SK-N-SH treated with all-trans-retinoic acid at 6 μM for 48 hours (cell line): ENCODE data around the gene CDH6.

Experiments
- ATAC-seq: fragments of 200-7000 bp; cut with Tn5 transposase; 3 replicates; pipeline ENCODE4 v1.9.1; 2020; ENCODE audit warnings: mild to moderate bottlenecking, moderate library complexity
- ARNTL ChIP-seq: fragments of 450-650 bp; formaldehyde crosslinking; IDR thresholded peaks from 2 replicates; pipeline ENCODE4 v1.5.0; 2020; ENCODE audit warnings: low read depth, mild to moderate bottlenecking, moderate library complexity, borderline replicate concordance
- BACH2 ChIP-seq: fragments of 250-450 bp; sonication (Bioruptor Pico); IDR thresholded peaks from 2 replicates; pipeline ENCODE4 v1.9.0; 2021; ENCODE audit warnings: mild to moderate bottlenecking, borderline replicate concordance
- CREB5 ChIP-seq: fragments of 250-450 bp; sonication (Bioruptor Pico); IDR thresholded peaks from 2 replicates; pipeline ENCODE4 v1.5.1; 2020; ENCODE audit warnings: low read depth, mild to moderate bottlenecking, moderate library complexity
- CSDC2 ChIP-seq: fragments of 250-450 bp; sonication (Bioruptor Pico); IDR thresholded peaks from 2 replicates; pipeline ENCODE4 v1.5.0; 2020; ENCODE audit warnings: mild to moderate bottlenecking, moderate library complexity
- CSRNP3 ChIP-seq: fragments of 250-450 bp; sonication (Bioruptor Pico); IDR thresholded peaks from 2 replicates; pipeline ENCODE4 v1.5.1; 2021; ENCODE audit warnings: mild to moderate bottlenecking, moderate library complexity
- ESRRG ChIP-seq: fragments of 250-450 bp; sonication (Bioruptor Pico); IDR thresholded peaks from 2 replicates; pipeline ENCODE4 v1.6.1; 2021; ENCODE audit warnings: mild to moderate bottlenecking
- GLIS3 ChIP-seq: fragments of 250-450 bp; sonication (Bioruptor Pico); IDR thresholded peaks from 2 replicates; pipeline ENCODE4 v1.5.0; 2020; ENCODE audit warnings: mild to moderate bottlenecking, moderate library complexity
- ISL1 ChIP-seq: fragments of 250-450 bp; sonication (Bioruptor Pico); IDR thresholded peaks from 2 replicates; pipeline ENCODE4 v2.1.2; 2022; ENCODE audit warnings: mild to moderate bottlenecking, moderate library complexity
- OSR1 ChIP-seq: fragments of 250-450 bp; sonication (Bioruptor Pico); IDR thresholded peaks from 2 replicates; pipeline ENCODE4 v1.8.0; 2022; ENCODE audit warnings: moderate library complexity, mild to moderate bottlenecking, inconsistent platforms
- PATZ1 ChIP-seq: fragments of 250-450 bp; sonication (Bioruptor Pico); IDR thresholded peaks from 2 replicates; pipeline ENCODE4 v1.8.0; 2020; ENCODE audit warnings: mild to moderate bottlenecking, moderate library complexity, borderline replicate concordance
- PPARA ChIP-seq: fragments of 250-450 bp; sonication (Bioruptor Pico); IDR thresholded peaks from 2 replicates; pipeline ENCODE4 v1.5.0; 2020; ENCODE audit warnings: mild to moderate bottlenecking, borderline replicate concordance
- RARB ChIP-seq: fragments of 250-450 bp; sonication (Bioruptor Pico); IDR thresholded peaks from 2 replicates; pipeline ENCODE4 v1.8.0; 2021; ENCODE audit warnings: mild to moderate bottlenecking, moderate library complexity
- SNAI2 ChIP-seq: fragments of 250-450 bp; sonication (Bioruptor Pico); IDR thresholded peaks from 2 replicates; pipeline ENCODE4 v1.5.0; 2020; ENCODE audit warnings: mild to moderate bottlenecking, moderate library complexity
- TCF4 ChIP-seq: fragments of 250-450 bp; sonication (Bioruptor Pico); IDR thresholded peaks from 2 replicates; pipeline ENCODE4 v1.8.0; 2021; ENCODE audit warnings: mild to moderate bottlenecking, moderate library complexity, borderline replicate concordance
- TOX ChIP-seq: fragments of 250-450 bp; sonication (Bioruptor Pico); IDR thresholded peaks from 2 replicates; pipeline ENCODE4 v1.8.0; 2021; ENCODE audit warnings: mild to moderate bottlenecking, moderate library complexity, borderline replicate concordance
- TSHZ2 ChIP-seq: fragments of 250-450 bp; sonication (Bioruptor Pico); IDR thresholded peaks from 2 replicates; pipeline ENCODE4 v1.5.0; 2020; ENCODE audit warnings: mild to moderate bottlenecking, moderate library complexity
- ZC3H10 ChIP-seq: fragments of 250-450 bp; sonication (Bioruptor Pico); IDR thresholded peaks from 2 replicates; pipeline ENCODE4 v1.5.1; 2021; ENCODE audit warnings: mild to moderate bottlenecking, moderate library complexity
- ZFP30 ChIP-seq: fragments of 450-650 bp; formaldehyde crosslinking; IDR thresholded peaks from 2 replicates; pipeline ENCODE4 v1.5.0; 2022; ENCODE audit warnings: mild to moderate bottlenecking, moderate library complexity
- ZNF565 ChIP-seq: fragments of 450-650 bp; formaldehyde crosslinking; conservative IDR thresholded peaks from 2 replicates; pipeline ENCODE4 v1.5.0; 2020; ENCODE audit warnings: low read depth, mild to moderate bottlenecking, moderate library complexity
- ZNF70 ChIP-seq: fragments of 450-650 bp; formaldehyde crosslinking; IDR thresholded peaks from 2 replicates; pipeline ENCODE4 v1.5.0; 2020; ENCODE audit warnings: mild to moderate bottlenecking, moderate library complexity
- ZNF8 ChIP-seq: fragments of 450-650 bp; formaldehyde crosslinking; IDR thresholded peaks from 2 replicates; pipeline ENCODE4 v1.5.0; 2020; ENCODE audit warnings: mild to moderate bottlenecking, moderate library complexity

Gene CDH6

GRCh38 chr5:31300501-31300900, 107.0 kb downstream of the CDH6 start:
- ATAC-seq: no peak
- TF ChIP-seq PATZ1 (CRISPR knock-in tag) (no peak), ISL1 (CRISPR knock-in tag) (no peak), PPARA (CRISPR knock-in tag) (no peak), CSRNP3 (CRISPR knock-in tag) (no peak), RARB (CRISPR knock-in tag) (no peak), OSR1 (CRISPR knock-in tag) (no peak), TCF4 (CRISPR knock-in tag) (no peak), ARNTL (CRISPR knock-in tag) (no peak), ZC3H10 (CRISPR knock-in tag) (no peak), CREB5 (CRISPR knock-in tag) (no peak), BACH2 (CRISPR knock-in tag) (no peak)

- ATAC-seq: no peak
- no peak for TF ChIP-seq TSHZ2
- no peak for TF ChIP-seq ISL1 (CRISPR knock-in tag)
- no peak for TF ChIP-seq ZC3H10 (CRISPR knock-in tag)
- no peak for TF ChIP-seq TCF4 (CRISPR knock-in tag)
- TF ChIP-seq ZFP30 (CRISPR knock-in tag): no peak
- TF ChIP-seq ZNF565 (CRISPR knock-in tag): no peak
- TF ChIP-seq BACH2 (CRISPR knock-in tag): no peak
- no peak for TF ChIP-seq OSR1 (CRISPR knock-in tag)
- no peak for TF ChIP-seq PATZ1 (CRISPR knock-in tag)
- TF ChIP-seq GLIS3 (CRISPR knock-in tag): no peak
- no peak for TF ChIP-seq ESRRG (CRISPR knock-in tag)
- TF ChIP-seq ZNF70 (CRISPR knock-in tag): no peak
- TF ChIP-seq TOX (CRISPR knock-in tag): no peak
- TF ChIP-seq ZNF8: no peak
- TF ChIP-seq CSDC2: no peak
- no peak for TF ChIP-seq SNAI2 (CRISPR knock-in tag)
These were observed 108.3 kb downstream of the CDH6 start for GRCh38 chr5:31301833-31302232.

GRCh38 chr5:31303688-31304087, 110.2 kb downstream of the CDH6 start:
- ATAC-seq: no peak; the same call in 2 of the 3 replicates
- TF ChIP-seq CSDC2 (no peak), PPARA (CRISPR knock-in tag) (0 out of 2 replicates have a peak, but pooled peaks have one; percentile 47), TOX (CRISPR knock-in tag) (no peak), ZNF8 (peak; percentile 63; the same call in 1 of the 2 replicates), OSR1 (CRISPR knock-in tag) (no peak), ZFP30 (CRISPR knock-in tag) (no peak), GLIS3 (CRISPR knock-in tag) (peak; percentile 98), RARB (CRISPR knock-in tag) (peak; percentile 42; the same call in 1 of the 2 replicates), PATZ1 (CRISPR knock-in tag) (0 out of 2 replicates have a peak, but pooled peaks have one; percentile 25), CSRNP3 (CRISPR knock-in tag) (peak; percentile 95), TCF4 (CRISPR knock-in tag) (peak; percentile 63), ZC3H10 (CRISPR knock-in tag) (peak; percentile 84)
